Chondrocyte (in vitro differentiated cells): ENCODE results near the gene NCAM1. TPM values are rescaled to one million over a fixed set of nuclear protein-coding genes. Genes with fewer than 3 reads are reported as not detected.

Experiments used
- DNase-seq: peaks from one replicate; pipeline ENCODE4 v3.0.0; 2021; ENCODE audit warnings: mixed read lengths, low spot score
- H3K27ac Mint-ChIP-seq: one replicate; pipeline ENCODE4 v1.8.0; 2021; ENCODE audit warnings: mild to moderate bottlenecking, moderate library complexity, mixed read lengths; ENCODE audit not compliant: unreplicated experiment
- H3K27me3 Mint-ChIP-seq: 2 replicates; pipeline ENCODE4 v1.8.0; 2021; ENCODE audit warnings: low read depth, mixed read lengths
- H3K36me3 Mint-ChIP-seq: 2 replicates; pipeline ENCODE4 v1.8.0; 2021; ENCODE audit warnings: low read depth, mixed read lengths
- H3K4me1 Mint-ChIP-seq: 2 replicates; pipeline ENCODE4 v1.8.0; 2021; ENCODE audit warnings: low read depth, mild to moderate bottlenecking, mixed read lengths
- H3K4me3 Mint-ChIP-seq: one replicate; pipeline ENCODE4 v1.8.0; 2021; ENCODE audit warnings: mild to moderate bottlenecking, moderate library complexity, mixed read lengths; ENCODE audit not compliant: unreplicated experiment
- H3K9me3 Mint-ChIP-seq: 2 replicates; pipeline ENCODE4 v1.8.0; 2021; ENCODE audit warnings: low read depth, mixed read lengths
- total RNA-seq: library from RNA; stranded (reverse); gene quantifications from 3 replicates; pipeline ENCODE4 v1.2.1, GENCODE V29; 2021
- TF ChIP-seq, protein P1 (sequence below): fragments of 200-600 bp; sonication (generic); IDR thresholded peaks from 2 replicates; pipeline ENCODE4 v1.5.0; 2021; ENCODE audit warnings: antibody characterized with exemption, mild to moderate bottlenecking, moderate library complexity

NCAM1 gene
- total RNA-seq, 1 donor from 2014 or later = 3.9 TPM

DNA sequence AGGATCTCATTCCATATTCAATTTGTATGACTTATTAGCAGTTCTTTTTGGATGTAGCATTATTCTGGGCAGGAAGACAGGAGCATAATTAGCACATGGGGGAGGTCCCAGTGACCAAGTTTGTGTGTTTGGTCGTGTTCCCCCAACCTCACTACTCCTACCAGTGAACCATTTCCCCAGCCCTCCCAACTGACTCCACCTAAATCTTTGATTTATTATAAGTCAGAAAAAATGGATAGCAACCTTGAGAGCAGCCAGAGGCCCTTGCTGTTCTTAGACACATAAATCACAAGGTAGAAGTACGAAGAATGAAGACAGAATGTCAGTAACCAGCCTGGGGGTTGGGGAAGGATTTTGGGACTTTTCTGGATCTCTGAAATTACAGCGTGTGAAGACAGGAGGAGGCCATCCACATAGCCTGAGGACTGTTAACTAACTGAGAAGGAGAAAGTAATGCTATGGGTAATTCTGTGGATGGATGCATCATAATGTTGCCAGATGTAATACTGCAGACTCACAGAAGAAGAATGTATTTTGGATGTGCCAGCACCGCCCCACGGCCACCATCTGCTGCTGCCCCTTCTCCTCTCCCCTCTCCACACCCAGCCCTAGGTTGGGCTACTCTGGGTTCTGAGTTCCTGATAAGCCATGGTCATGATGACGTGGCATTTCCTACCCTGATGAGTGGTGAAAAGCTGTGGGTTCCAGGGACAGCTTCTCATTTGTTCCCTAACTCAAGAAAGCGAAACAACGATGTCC is 228.9 kb downstream of the NCAM1 start:
- Mint-ChIP-seq H3K36me3 (no peaks in the 10 kb centered on the region), H3K27ac (no peak overlapping the region), H3K4me1 (peaks cover 26% of the 10 kb centered on the region), H3K27me3 (no peaks in the 10 kb centered on the region), H3K4me3 (no peak overlapping the region), H3K9me3 (no peaks in the 10 kb centered on the region)
- no peak for DNase-seq
- TF ChIP-seq, protein P1, sequence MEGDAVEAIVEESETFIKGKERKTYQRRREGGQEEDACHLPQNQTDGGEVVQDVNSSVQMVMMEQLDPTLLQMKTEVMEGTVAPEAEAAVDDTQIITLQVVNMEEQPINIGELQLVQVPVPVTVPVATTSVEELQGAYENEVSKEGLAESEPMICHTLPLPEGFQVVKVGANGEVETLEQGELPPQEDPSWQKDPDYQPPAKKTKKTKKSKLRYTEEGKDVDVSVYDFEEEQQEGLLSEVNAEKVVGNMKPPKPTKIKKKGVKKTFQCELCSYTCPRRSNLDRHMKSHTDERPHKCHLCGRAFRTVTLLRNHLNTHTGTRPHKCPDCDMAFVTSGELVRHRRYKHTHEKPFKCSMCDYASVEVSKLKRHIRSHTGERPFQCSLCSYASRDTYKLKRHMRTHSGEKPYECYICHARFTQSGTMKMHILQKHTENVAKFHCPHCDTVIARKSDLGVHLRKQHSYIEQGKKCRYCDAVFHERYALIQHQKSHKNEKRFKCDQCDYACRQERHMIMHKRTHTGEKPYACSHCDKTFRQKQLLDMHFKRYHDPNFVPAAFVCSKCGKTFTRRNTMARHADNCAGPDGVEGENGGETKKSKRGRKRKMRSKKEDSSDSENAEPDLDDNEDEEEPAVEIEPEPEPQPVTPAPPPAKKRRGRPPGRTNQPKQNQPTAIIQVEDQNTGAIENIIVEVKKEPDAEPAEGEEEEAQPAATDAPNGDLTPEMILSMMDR = no peak

DNA sequence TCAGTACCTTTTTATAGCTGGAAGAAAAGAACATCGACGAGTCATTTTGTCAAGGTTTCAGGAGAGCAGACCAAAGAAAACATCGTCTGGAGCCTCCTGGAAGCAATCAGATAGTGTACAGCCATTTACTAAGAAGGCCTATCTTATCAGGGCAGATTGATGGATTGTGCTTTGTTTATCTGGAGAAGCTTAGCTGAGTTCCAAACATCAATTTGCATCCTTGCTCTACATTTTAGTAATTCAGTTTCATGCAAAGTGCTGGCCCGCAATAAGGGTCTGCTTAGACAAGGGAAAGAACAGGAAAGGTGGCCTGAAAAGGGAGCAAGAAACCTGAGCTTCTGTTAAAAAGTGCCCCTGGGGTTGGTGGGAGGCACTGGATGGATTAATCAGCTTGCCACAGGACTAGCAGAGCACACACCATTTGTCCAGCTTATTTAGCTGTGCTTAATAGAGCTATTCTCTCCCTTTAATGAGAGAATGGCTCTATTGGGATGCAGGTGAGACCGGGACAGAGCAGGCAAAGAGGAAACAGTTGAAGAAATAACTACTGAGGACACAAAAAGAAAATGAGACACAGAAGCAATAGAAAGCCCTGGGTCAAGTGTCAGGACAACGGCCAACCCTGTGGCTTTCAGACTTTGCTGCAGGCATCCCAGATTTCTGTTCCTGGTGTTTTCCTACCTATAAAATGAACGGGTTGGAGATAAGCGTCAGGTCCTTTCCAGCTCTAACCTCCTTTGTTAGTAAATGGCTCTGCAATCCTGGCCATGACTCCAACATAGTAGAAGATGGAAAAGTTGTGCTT is 231.1 kb downstream of the NCAM1 start:
- H3K36me3 Mint-ChIP-seq = no peaks in the 10 kb centered on the region
- H3K4me1 Mint-ChIP-seq = peaks cover 26% of the 10 kb centered on the region
- H3K27ac Mint-ChIP-seq = no peak overlapping the region
- TF ChIP-seq, protein P1 = no peak
- no peak overlapping the region for H3K4me3 Mint-ChIP-seq
- H3K9me3 Mint-ChIP-seq = no peaks in the 10 kb centered on the region
- no peaks in the 10 kb centered on the region for H3K27me3 Mint-ChIP-seq
- DNase-seq = no peak

DNA sequence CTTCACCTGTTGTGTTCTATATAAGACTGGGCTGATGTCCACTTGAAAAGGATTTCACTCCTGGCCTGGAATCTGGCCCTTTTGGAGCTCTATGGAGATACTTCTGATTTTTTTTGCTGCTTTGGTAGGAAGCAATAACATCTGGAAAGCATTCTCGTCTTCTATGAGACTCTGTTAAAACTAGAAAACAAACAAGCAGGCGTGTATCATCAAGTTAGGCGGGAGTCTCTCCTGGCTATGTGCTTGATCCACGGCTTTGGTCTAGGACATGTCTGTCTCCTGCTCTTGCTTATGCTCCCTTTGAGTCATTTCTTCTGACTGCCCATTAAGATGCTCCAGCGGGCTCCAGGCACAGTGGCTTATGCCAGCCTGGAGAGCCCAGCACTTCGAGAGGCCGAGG is 231.8 kb downstream of the NCAM1 start:
- no peaks in the 10 kb centered on the region for H3K27me3 Mint-ChIP-seq
- peaks cover 31% of the 10 kb centered on the region for H3K4me1 Mint-ChIP-seq
- H3K36me3 Mint-ChIP-seq = no peaks in the 10 kb centered on the region
- TF ChIP-seq, protein P1 = no peak
- no peaks in the 10 kb centered on the region for H3K9me3 Mint-ChIP-seq
- H3K27ac Mint-ChIP-seq = no peak overlapping the region
- H3K4me3 Mint-ChIP-seq = no peak overlapping the region
- no peak for DNase-seq

DNA sequence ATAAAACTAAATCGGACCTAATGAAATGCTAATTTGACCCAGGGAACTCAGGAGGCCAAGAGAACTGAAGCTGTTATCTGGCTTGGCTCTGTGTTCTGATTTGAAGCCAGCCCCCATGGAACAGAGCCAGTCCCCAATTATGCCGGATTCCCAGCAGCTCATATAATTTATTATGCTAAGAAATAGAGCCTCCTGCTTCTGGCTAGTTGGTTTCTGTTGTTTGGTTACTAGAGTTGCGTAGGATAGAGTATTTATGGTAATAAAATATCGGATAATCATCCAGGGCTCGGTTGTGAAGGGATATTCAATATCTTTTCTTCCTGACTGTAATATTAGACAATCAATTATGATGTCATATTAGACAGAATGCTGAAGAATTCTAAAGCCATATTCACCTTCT is 232.7 kb downstream of the NCAM1 start:
- Mint-ChIP-seq H3K27ac (no peak overlapping the region), H3K27me3 (no peaks in the 10 kb centered on the region), H3K4me3 (no peak overlapping the region), H3K36me3 (no peaks in the 10 kb centered on the region), H3K4me1 (peaks cover 27% of the 10 kb centered on the region), H3K9me3 (no peaks in the 10 kb centered on the region)
- TF ChIP-seq, protein P1 = no peak
- DNase-seq = no peak

DNA sequence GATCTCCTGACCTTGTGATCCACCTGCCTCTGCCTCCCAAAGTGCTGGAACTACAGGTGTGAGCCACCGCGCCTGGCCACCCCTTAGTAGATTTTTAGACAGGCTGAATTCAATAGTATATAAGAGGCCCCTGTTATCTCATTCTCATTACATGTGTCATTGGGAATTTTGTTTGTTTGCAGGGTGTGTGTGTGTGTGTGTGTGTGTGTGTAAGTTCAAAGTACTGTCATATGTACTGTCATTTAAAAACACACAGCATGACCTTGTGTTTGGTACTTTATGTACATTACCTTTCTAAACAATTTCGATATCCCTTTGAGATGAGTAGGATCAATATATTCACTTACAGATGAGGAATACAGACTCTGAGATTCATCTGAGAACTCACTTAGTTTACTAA is 234.5 kb downstream of the NCAM1 start:
- no peak for DNase-seq
- Mint-ChIP-seq H3K27ac (no peak overlapping the region), H3K27me3 (no peaks in the 10 kb centered on the region), H3K36me3 (no peaks in the 10 kb centered on the region), H3K9me3 (no peaks in the 10 kb centered on the region), H3K4me3 (no peak overlapping the region), H3K4me1 (peaks cover 17% of the 10 kb centered on the region)
- TF ChIP-seq, protein P1 = no peak
